K562 (cell line): ENCODE measurements around the gene TRAF7. TPM values are rescaled to one million over a fixed set of nuclear protein-coding genes. Genes with fewer than 3 reads are reported as not detected.
"Not testable (repeated sequence)": the region's sequence is repeated elsewhere in the genome, so short reads cannot be mapped to it uniquely, and the experiment has no call there.

Experiments
- ATAC-seq: fragments of 200-7000 bp; cut with Tn5 transposase; 3 replicates; pipeline ENCODE4 v1.9.1; 2020; ENCODE audit warnings: moderate library complexity
- BruUV-seq: library from RNA; stranded (reverse); fragments of 400-500 nt; replicated peaks from 2 replicates; lab custom pipeline; 2021; lab: Mats Ljungman, UMichigan
- CTCF ChIA-PET: fragments of 300-600 bp; formaldehyde crosslinking; extraction: SDS; loops from one replicate; lab custom pipeline; 2021; ENCODE audit warnings: low intra/inter-chr PET ratio; lab: Yijun Ruan, JAX
- POLR2A ChIA-PET: fragments of 300-600, 350-650 bp; sonication (Branson Sonifier 250); formaldehyde crosslinking; extraction: SDS; loops from one replicate; lab custom pipeline; 2021; ENCODE audit warnings: antibody characterized with exemption, inconsistent platforms; lab: Yijun Ruan, JAX
- DNase-seq, 4 experiments: peaks; one replicate each; pipeline versions ENCODE4 v3.0.0 to v3.0.0-alpha.2; 2011 to 2018; ENCODE audit warnings: low spot score in 3 of 4, mixed read lengths in 3 of 4; ENCODE audit errors: extremely low read depth in 1 of 4
- FAIRE-seq: peaks from 2 replicates; lab custom pipeline; 2011; peaks lifted over from hg19 to GRCh38; lab: Jason Lieb, UNC
- H2AFZ ChIP-seq: 2 replicates; pipeline ENCODE4 v1.6.0; 2011; ENCODE audit warnings: low read depth, low read length, control low read depth, inconsistent platforms
- H3K27ac ChIP-seq: fragments of 200-600 bp; 3 replicates; pipeline ENCODE4 v1.8.0; 2011; ENCODE audit warnings: low read depth, mild to moderate bottlenecking, control low read depth, inconsistent platforms, low read length, moderate library complexity, mixed read lengths; ENCODE audit errors: extremely low read depth
- H3K27me3 ChIP-seq, 2 experiments: fragments of 300-600 bp in 1 of 2; 2 replicates in 1 of 2; 3 replicates in 1 of 2; pipeline versions ENCODE4 v1.6.0 to v1.8.0; 2011; ENCODE audit warnings: inconsistent platforms in 2 of 2, low read length in 2 of 2, mild to moderate bottlenecking in 1 of 2, mixed read lengths in 1 of 2, moderate library complexity in 1 of 2; ENCODE audit not compliant: control insufficient read depth in 2 of 2, insufficient read depth in 2 of 2
- H3K36me3 ChIP-seq: fragments of 300-600 bp; 3 replicates; pipeline ENCODE4 v1.8.0; 2011; ENCODE audit warnings: mild to moderate bottlenecking, low read length, inconsistent platforms; ENCODE audit not compliant: control insufficient read depth, insufficient read depth
- H3K4me1 ChIP-seq, 2 experiments: fragments of 200-600 bp in 1 of 2; replicated peaks in 1 of 2; 2 replicates in 1 of 2; 3 replicates in 1 of 2; pipeline versions ENCODE4 v1.5.1 to v1.8.0; 2011; ENCODE audit warnings: inconsistent platforms in 2 of 2, low read length in 2 of 2, mild to moderate bottlenecking in 1 of 2, mixed read lengths in 1 of 2, moderate library complexity in 1 of 2; ENCODE audit not compliant: control insufficient read depth in 2 of 2, insufficient read depth in 2 of 2
- H3K4me2 ChIP-seq: 2 replicates; pipeline ENCODE4 v1.6.1; 2011; ENCODE audit warnings: low read length, control low read depth, inconsistent platforms, mixed read lengths; ENCODE audit not compliant: insufficient read depth
- H3K4me3 ChIP-seq: fragments of 200-600 bp; sonication (generic), shearing (Covaris generic); 2 replicates; pipeline ENCODE4 v1.5.1; 2016; ENCODE audit warnings: control low read depth, inconsistent platforms
- H3K79me2 ChIP-seq: fragments of 200-600 bp; 3 replicates; pipeline ENCODE4 v1.8.0; 2011; ENCODE audit warnings: low read length, inconsistent platforms; ENCODE audit not compliant: control insufficient read depth, insufficient read depth
- H3K9ac ChIP-seq, 2 experiments: 2 replicates each; pipeline versions ENCODE4 v1.6.0 to v1.6.1; 2011; ENCODE audit warnings: low read depth in 2 of 2, low read length in 2 of 2, control low read depth in 1 of 2, inconsistent platforms in 1 of 2, mild to moderate bottlenecking in 1 of 2, mixed read lengths in 1 of 2; ENCODE audit not compliant: insufficient read depth in 1 of 2
- H3K9me1 ChIP-seq: one replicate; pipeline ENCODE4 v1.6.0; 2011; ENCODE audit warnings: inconsistent platforms, mild to moderate bottlenecking, low read length, moderate library complexity; ENCODE audit not compliant: control insufficient read depth, insufficient read depth
- H3K9me3 ChIP-seq: replicated peaks from 2 replicates; pipeline ENCODE4 v1.5.1; 2011; ENCODE audit warnings: low read depth, low read length, inconsistent platforms; ENCODE audit not compliant: control insufficient read depth, insufficient read depth
- H4K20me1 ChIP-seq: replicated peaks from 2 replicates; pipeline ENCODE4 v1.6.1; 2011; ENCODE audit warnings: low read length, inconsistent platforms, mixed read lengths; ENCODE audit not compliant: control insufficient read depth, insufficient read depth
- WGBS: fragments of 100-300 bp; shearing (Covaris generic); methylation state at CpG from one replicate; pipeline ENCODE4 v1.1.6; 2016; ENCODE audit warnings: low coverage, mixed read lengths; ENCODE audit not compliant: insufficient coverage; ENCODE audit errors: missing lambda C conversion rate; 5-methylcytosine and 5-hydroxymethylcytosine counted together
- in situ Hi-C: fragments of 300-500 bp; cut with MboI; formaldehyde crosslinking; loops from 4 replicates; pipeline ENCODE4 v1.15.0; 2018; ENCODE audit warnings: inconsistent platforms, mixed read lengths
- intact Hi-C: fragments of 100-400 bp; cut with micrococcal nuclease; formaldehyde crosslinking; loops from 2 replicates; pipeline ENCODE4 v1.14.2; 2022
- polyA plus RNA-seq, 8 experiments: library from polyadenylated mRNA; depleted of rRNA in 4 of 8; stranded (reverse) in 5 of 8; unstranded in 3 of 8; fragments of >200 nt; fragmentation: Nextera tagmentation in 2 of 8; fragmentation: Illumina TruSeq in 1 of 8; extraction: Ambion mirVana in 2 of 8; extraction: Trizol in 1 of 8; gene quantifications; 2 replicates each; pipeline versions ENCODE4 v1.2.1 to v1.2.3, GENCODE V29; 2011 to 2014; ENCODE audit warnings: inconsistent platforms in 1 of 8, missing spikeins in 1 of 8
- total RNA-seq, 7 experiments: library from RNA; depleted of rRNA in 6 of 7; stranded (reverse); fragments of >200 nt in 6 of 7; fragmentation: Illumina TruSeq in 2 of 7; extraction: Trizol in 2 of 7; gene quantifications; 2 replicates each; pipeline versions ENCODE4 v1.2.1 to v1.2.3, GENCODE V29; 2011 to 2021; ENCODE audit warnings: low replicate concordance in 1 of 7

TRAF7 gene
- total and polyA plus RNA-seq, 9 of the 15 experiments (the other 6 are each of a cell fraction or from before 2014, with no cell fraction given), result 1.1 to 113 (median 41.6) TPM

DNA sequence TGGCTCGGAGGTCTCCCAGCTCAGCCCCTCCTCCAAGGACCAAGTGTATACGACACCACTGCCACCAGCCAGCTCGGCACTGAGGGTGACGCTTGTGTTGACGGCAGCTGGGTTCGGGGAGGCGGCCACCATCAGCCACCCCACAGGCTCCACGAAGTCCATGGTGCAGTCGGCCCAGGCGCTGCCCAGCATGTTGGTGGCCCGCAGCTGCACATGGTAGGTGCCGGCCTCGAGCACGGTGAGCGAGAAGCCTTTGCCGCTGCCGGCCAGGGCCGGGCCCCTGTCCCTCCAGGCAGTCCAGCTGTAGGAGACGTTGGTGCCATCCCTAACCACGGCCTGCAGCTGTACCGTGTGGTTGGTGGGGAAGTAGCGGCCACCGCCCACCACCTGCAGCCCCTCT is 45.7 kb upstream of the TRAF7 start:
- H3K4me2 ChIP-seq, in situ Hi-C loops, ATAC-seq, H3K4me3 ChIP-seq, H2AFZ ChIP-seq, BruUV-seq, CTCF ChIA-PET, H4K20me1 ChIP-seq, POLR2A ChIA-PET, H3K9me3 ChIP-seq, DNase-seq, H3K4me1 ChIP-seq, H3K27ac ChIP-seq, intact Hi-C loops, H3K27me3 ChIP-seq, H3K9me1 ChIP-seq, H3K79me2 ChIP-seq, H3K9ac ChIP-seq, FAIRE-seq: not testable (repeated sequence)
- peaks cover 22% of the 10 kb centered on the region; the same call in 1 of the 3 replicates for H3K36me3 ChIP-seq
- WGBS, result 92% methylated on average over 8 of the region's 23 CpGs

DNA sequence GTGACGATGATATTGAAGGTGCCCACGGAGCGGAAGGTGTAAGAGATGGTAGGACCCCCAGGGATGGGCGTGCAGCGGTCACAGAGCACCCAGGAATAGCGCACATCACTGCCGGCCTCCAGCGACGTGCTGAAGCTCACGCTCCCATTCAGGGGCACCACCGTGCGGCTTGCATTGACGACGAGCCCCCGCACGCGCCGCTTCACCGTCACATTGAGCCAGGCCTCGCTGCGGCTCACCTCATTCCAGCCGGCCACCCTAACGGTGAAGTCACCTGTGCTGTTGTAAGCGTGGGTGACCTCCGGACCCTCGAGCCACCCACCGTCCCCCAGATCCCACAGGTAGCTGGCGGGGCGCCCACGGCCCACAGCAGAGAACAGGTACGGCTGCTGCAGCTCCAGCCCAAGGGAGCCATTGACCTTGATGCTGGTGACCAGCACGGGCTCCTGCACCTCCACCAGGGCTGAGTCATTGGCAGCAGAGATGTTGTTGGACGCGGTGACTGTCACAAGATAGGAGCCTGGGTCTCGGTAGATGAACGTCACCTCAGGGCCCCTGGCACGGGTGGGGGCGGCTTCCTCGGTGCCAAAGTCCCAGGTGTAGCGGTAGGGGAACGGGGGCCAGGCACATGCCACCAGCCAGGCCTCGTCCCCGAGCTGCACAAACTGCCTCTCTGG is 45.1 kb upstream of the TRAF7 start:
- H3K9ac ChIP-seq, H4K20me1 ChIP-seq, POLR2A ChIA-PET, ATAC-seq, H3K79me2 ChIP-seq, H3K4me1 ChIP-seq, BruUV-seq, H3K9me1 ChIP-seq, H3K4me2 ChIP-seq, DNase-seq, H3K27ac ChIP-seq, H3K9me3 ChIP-seq, H3K27me3 ChIP-seq, FAIRE-seq, H2AFZ ChIP-seq, H3K4me3 ChIP-seq, CTCF ChIA-PET, in situ Hi-C loops, intact Hi-C loops: not testable (repeated sequence)
- WGBS, result 96% methylated on average over 16 of the region's 43 CpGs
- H3K36me3 ChIP-seq, result peaks cover 22% of the 10 kb centered on the region; the same call in 1 of the 3 replicates

DNA sequence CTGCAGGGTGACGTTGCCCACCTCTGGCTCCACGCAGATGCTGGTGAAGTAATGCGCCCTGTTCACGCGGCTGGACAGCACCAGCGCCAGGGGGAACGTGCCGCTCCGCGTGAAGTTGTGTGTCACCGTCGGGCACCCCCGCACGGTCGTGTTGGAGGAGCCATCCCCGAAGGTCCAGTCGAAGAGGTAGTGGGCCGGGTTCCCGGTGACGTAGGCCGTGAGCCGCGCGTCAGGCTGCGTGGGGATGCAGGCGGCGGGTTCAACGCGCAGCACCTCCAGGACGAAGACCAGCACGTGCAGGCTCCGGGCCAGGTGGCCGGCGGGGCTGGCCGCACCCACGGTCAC is 44.6 kb upstream of the TRAF7 start:
- CTCF ChIA-PET, H3K9me1 ChIP-seq, H3K9me3 ChIP-seq, H3K27me3 ChIP-seq, H3K4me1 ChIP-seq, H2AFZ ChIP-seq, BruUV-seq, H3K79me2 ChIP-seq, H3K27ac ChIP-seq, POLR2A ChIA-PET, H3K4me3 ChIP-seq, in situ Hi-C loops, DNase-seq, H4K20me1 ChIP-seq, ATAC-seq, FAIRE-seq, intact Hi-C loops, H3K9ac ChIP-seq, H3K4me2 ChIP-seq: not testable (repeated sequence)
- peaks cover 22% of the 10 kb centered on the region; the same call in 1 of the 3 replicates for H3K36me3 ChIP-seq
- 99% methylated on average over 33 of the region's 36 CpGs for WGBS
